Adrenal gland (tissue), 5 donors: ENCODE results near the gene LAMTOR2.

Source experiments
- CTCF ChIP-seq, 6 experiments: fragments of 450-650 bp in 4 of 6; fragments of 200-600 bp in 2 of 6; sonication (generic) in 1 of 6; IDR thresholded peaks; 1 replicate in 5 of 6; 2 replicates in 1 of 6; pipeline versions ENCODE4 v1.5.1 to v1.8.0; 2016 to 2021; ENCODE audit warnings: antibody characterized with exemption in 6 of 6, mild to moderate bottlenecking in 2 of 6, moderate library complexity in 1 of 6
- POLR2A ChIP-seq, 2 donors: fragments of 450-650 bp; IDR thresholded peaks; one replicate each; pipeline ENCODE4 v1.6.1; 2017; ENCODE audit warnings: antibody characterized with exemption in 2 of 2, mild to moderate bottlenecking in 2 of 2, moderate library complexity in 1 of 2
- donor health status: DM: no; HTN: no; CAD: no.

GRCh38 chr1:156021954-156022353, 32.6 kb upstream of the LAMTOR2 start:
- TF ChIP-seq POLR2A (IDR thresholded peaks at IDR 0.05) (no peak), CTCF (IDR thresholded peaks at IDR 0.05) (no peak)
